ENCODE results near the gene NFE2L1. TPM values are rescaled to one million over a fixed set of nuclear protein-coding genes. Genes with fewer than 3 reads are reported as not detected.

The NFE2L1 gene
- total RNA-seq, 1 experiment from 2014 or later: 135 TPM

DNA sequence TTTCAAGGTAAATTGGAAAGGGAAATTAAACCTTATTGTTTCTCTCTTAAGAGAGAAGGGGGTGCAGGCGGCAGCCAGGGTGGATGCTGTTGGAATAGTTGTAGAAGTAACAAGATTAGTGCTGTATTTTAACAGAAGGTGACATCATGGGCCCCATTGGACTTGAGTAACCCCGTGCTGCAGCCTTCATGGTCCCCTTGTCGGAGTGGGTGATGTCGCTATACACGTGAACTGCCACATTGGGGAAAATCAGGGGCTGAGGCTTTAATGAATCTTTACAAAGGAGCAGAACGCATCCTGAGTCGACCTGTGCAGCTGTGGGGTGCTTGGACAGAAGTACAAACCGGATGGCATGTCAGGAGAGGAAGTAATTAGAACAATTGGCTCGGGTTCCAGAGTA is 62.6 kb downstream of the NFE2L1 start:
- ChIA-PET POLR2A (no interaction called here), RAD21 (ENCODE audit: low non-redundant PET in 1 of 2, low total read pairs in 2 of 2, uncharacterized antibody in 2 of 2, unreplicated experiment in 2 of 2) (no interaction called here), CTCF (no interaction called here)
- H3K4me2 ChIP-seq (ENCODE audit: low read length): no peak overlapping the region
- no peaks in the 10 kb centered on the region for H4K20me1 ChIP-seq (ENCODE audit: insufficient read depth)
- H3K9me3 ChIP-seq (ENCODE audit: control insufficient read depth in 1 of 2, insufficient read depth in 1 of 2, low read depth in 1 of 2, low read length in 2 of 2): no peaks in the 10 kb centered on the region
- no peak overlapping the region for H2AFZ ChIP-seq (ENCODE audit: low read depth, low read length, poor library complexity, severe bottlenecking)
- H3K4me1 ChIP-seq (ENCODE audit: control insufficient read depth in 1 of 2, insufficient read depth in 2 of 2, low read length in 2 of 2): peaks cover 0 to 15% of the 10 kb centered on the region in 2 experiments; a peak in 2 of 4 replicates
- no peak overlapping the region for H3K4me3 ChIP-seq (replicated peaks in 1 of 2; ENCODE audit: low read depth in 1 of 2, low read length in 2 of 2)
- H3K27me3 ChIP-seq (ENCODE audit: insufficient read depth, low read length): no peaks in the 10 kb centered on the region
- TF ChIP-seq, protein P1, sequence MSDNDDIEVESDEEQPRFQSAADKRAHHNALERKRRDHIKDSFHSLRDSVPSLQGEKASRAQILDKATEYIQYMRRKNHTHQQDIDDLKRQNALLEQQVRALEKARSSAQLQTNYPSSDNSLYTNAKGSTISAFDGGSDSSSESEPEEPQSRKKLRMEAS (IDR thresholded peaks at IDR 0.05): no peak
- TF ChIP-seq, protein P2, sequence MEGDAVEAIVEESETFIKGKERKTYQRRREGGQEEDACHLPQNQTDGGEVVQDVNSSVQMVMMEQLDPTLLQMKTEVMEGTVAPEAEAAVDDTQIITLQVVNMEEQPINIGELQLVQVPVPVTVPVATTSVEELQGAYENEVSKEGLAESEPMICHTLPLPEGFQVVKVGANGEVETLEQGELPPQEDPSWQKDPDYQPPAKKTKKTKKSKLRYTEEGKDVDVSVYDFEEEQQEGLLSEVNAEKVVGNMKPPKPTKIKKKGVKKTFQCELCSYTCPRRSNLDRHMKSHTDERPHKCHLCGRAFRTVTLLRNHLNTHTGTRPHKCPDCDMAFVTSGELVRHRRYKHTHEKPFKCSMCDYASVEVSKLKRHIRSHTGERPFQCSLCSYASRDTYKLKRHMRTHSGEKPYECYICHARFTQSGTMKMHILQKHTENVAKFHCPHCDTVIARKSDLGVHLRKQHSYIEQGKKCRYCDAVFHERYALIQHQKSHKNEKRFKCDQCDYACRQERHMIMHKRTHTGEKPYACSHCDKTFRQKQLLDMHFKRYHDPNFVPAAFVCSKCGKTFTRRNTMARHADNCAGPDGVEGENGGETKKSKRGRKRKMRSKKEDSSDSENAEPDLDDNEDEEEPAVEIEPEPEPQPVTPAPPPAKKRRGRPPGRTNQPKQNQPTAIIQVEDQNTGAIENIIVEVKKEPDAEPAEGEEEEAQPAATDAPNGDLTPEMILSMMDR (IDR thresholded peaks at IDR 0.05 in 2 of 3, conservative IDR thresholded peaks at IDR 0.05 in 1 of 3; ENCODE audit: borderline replicate concordance in 1 of 3, insufficient read depth in 1 of 3, low read depth in 2 of 3, low read length in 2 of 3): no peak
- TF ChIP-seq CBX3 (IDR thresholded peaks at IDR 0.05; ENCODE audit: low read depth): no peak
- no peak for TF ChIP-seq POLR2AphosphoS5 (IDR thresholded peaks at IDR 0.05; ENCODE audit: low read depth, low read length)
- TF ChIP-seq EZH2phosphoT487 (IDR thresholded peaks at IDR 0.05; ENCODE audit: borderline replicate concordance): no peak
- TF ChIP-seq, protein P3, sequence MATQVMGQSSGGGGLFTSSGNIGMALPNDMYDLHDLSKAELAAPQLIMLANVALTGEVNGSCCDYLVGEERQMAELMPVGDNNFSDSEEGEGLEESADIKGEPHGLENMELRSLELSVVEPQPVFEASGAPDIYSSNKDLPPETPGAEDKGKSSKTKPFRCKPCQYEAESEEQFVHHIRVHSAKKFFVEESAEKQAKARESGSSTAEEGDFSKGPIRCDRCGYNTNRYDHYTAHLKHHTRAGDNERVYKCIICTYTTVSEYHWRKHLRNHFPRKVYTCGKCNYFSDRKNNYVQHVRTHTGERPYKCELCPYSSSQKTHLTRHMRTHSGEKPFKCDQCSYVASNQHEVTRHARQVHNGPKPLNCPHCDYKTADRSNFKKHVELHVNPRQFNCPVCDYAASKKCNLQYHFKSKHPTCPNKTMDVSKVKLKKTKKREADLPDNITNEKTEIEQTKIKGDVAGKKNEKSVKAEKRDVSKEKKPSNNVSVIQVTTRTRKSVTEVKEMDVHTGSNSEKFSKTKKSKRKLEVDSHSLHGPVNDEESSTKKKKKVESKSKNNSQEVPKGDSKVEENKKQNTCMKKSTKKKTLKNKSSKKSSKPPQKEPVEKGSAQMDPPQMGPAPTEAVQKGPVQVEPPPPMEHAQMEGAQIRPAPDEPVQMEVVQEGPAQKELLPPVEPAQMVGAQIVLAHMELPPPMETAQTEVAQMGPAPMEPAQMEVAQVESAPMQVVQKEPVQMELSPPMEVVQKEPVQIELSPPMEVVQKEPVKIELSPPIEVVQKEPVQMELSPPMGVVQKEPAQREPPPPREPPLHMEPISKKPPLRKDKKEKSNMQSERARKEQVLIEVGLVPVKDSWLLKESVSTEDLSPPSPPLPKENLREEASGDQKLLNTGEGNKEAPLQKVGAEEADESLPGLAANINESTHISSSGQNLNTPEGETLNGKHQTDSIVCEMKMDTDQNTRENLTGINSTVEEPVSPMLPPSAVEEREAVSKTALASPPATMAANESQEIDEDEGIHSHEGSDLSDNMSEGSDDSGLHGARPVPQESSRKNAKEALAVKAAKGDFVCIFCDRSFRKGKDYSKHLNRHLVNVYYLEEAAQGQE (IDR thresholded peaks at IDR 0.05; ENCODE audit: low read depth): no peak
- no peak for TF ChIP-seq SRF (IDR thresholded peaks at IDR 0.05; ENCODE audit: low read depth)
- TF ChIP-seq RAD21 (IDR thresholded peaks at IDR 0.05; ENCODE audit: low read depth): no peak
- no peak for TF ChIP-seq ELF1 (IDR thresholded peaks at IDR 0.05; ENCODE audit: borderline replicate concordance, low read depth)
- no peak for TF ChIP-seq SP1 (IDR thresholded peaks at IDR 0.05; ENCODE audit: low read depth)
- TF ChIP-seq EGR1 (IDR thresholded peaks at IDR 0.05; ENCODE audit: low read depth): no peak
- H3K9me2 ChIP-seq (ENCODE audit: insufficient read depth): no peaks in the 10 kb centered on the region
- no TSS peak for BruUV-seq (replicated peaks)
- intact Hi-C loops (cut with micrococcal nuclease): no loop called here
- DNase-seq (ENCODE audit: low read depth, low spot score) (no peak), ATAC-seq (no peak)
- H3K9ac ChIP-seq (ENCODE audit: low read length): no peak overlapping the region
- H3K27ac ChIP-seq (ENCODE audit: low read depth, low read length): no peak overlapping the region
- peaks cover 6 to 7% of the 10 kb centered on the region in 2 experiments; a peak in 2 of 4 replicates for H3K36me3 ChIP-seq (ENCODE audit: control insufficient read depth in 1 of 2, insufficient read depth in 2 of 2, low read length in 2 of 2)
- H3K79me2 ChIP-seq (ENCODE audit: insufficient read depth, low read length): peaks cover 57% of the 10 kb centered on the region

MicroRNA genes within 50 kb of the gene (microRNA counts, 767-probe panel; counts per million panel counts)
- microRNA hsa-miR-152: not detected

Small RNAs within 50 kb of the gene (microRNA-seq; reads per million reads assigned to microRNA genes)
- 9.7 reads per million, percentile 27 among the genes with 10 or more reads in this experiment for gene MIR152 (ENCODE audit: borderline number of aligned reads)

Other genes with a start within 250 kb of the NFE2L1 start
- gene OSBPL7, start 226.6 kb upstream of the NFE2L1 start, total RNA-seq (2021; ENCODE audit: unreplicated experiment): 20.5 TPM
- gene MRPL10, start 216.8 kb upstream of the NFE2L1 start, total RNA-seq (2021; ENCODE audit: unreplicated experiment): 112 TPM
- 0.76 TPM for gene LRRC46, start 216.7 kb upstream of the NFE2L1 start, total RNA-seq (2021; ENCODE audit: unreplicated experiment)
- gene SCRN2, start 207.1 kb upstream of the NFE2L1 start, total RNA-seq (2021; ENCODE audit: unreplicated experiment): 53.2 TPM
- gene SP6, start 197.2 kb upstream of the NFE2L1 start, total RNA-seq (2021; ENCODE audit: unreplicated experiment): 10.8 TPM
- 22.2 TPM for gene SP2, start 152.1 kb upstream of the NFE2L1 start, total RNA-seq (2021; ENCODE audit: unreplicated experiment)
- gene PNPO, start 106.8 kb upstream of the NFE2L1 start, total RNA-seq (2021; ENCODE audit: unreplicated experiment): 74.9 TPM
- 0.34 TPM for gene PRR15L, start 90.5 kb upstream of the NFE2L1 start, total RNA-seq (2021; ENCODE audit: unreplicated experiment)
- gene CDK5RAP3, start 77.2 kb upstream of the NFE2L1 start, total RNA-seq (2021; ENCODE audit: unreplicated experiment): 255 TPM
- not detected for gene COPZ2, start 10.6 kb upstream of the NFE2L1 start, total RNA-seq (2021; ENCODE audit: unreplicated experiment)
- gene CBX1, start 53.1 kb downstream of the NFE2L1 start, total RNA-seq (2021; ENCODE audit: unreplicated experiment): 136 TPM
- 26.8 TPM for gene SNX11, start 59.4 kb downstream of the NFE2L1 start, total RNA-seq (2021; ENCODE audit: unreplicated experiment)

All from HCT116 (cell line).